ENCODE measurements around the gene EPHA8.

- TF ChIP-seq SUZ12 (IDR thresholded peaks at IDR 0.05) (no peak), ZNF384 (IDR thresholded peaks at IDR 0.05) (no peak), FOXA1 (IDR thresholded peaks at IDR 0.05) (no peak), FOXM1 (IDR thresholded peaks at IDR 0.05; ENCODE audit: borderline replicate concordance) (no peak), SP1 (IDR thresholded peaks at IDR 0.05) (no peak), L3MBTL2 (conservative IDR thresholded peaks at IDR 0.05) (no peak), ELF4 (IDR thresholded peaks at IDR 0.05) (no peak), BHLHE40 (IDR thresholded peaks at IDR 0.05; ENCODE audit: borderline replicate concordance) (no peak), TARDBP (IDR thresholded peaks at IDR 0.05) (no peak), NFRKB (IDR thresholded peaks at IDR 0.05) (no peak)
These were observed 648 bp downstream of the EPHA8 start for GRCh38 chr1:22563671-22564602.
